ENCODE measurements around the gene DNAH14.
A peak's percentile ranks its signal among the peaks of the same experiment; 100 is the strongest.

Gene DNAH14

GRCh38 chr1:225412803-225413351 lies 483.4 kb downstream of the DNAH14 start:
- DNase-seq: no peak

- DNase-seq: no peak
Measured at GRCh38 chr1:225413708-225414375, 484.4 kb downstream of the DNAH14 start.

- DNase-seq: no peak
Measured at GRCh38 chr1:225415307-225415706, 485.8 kb downstream of the DNAH14 start.

GRCh38 chr1:225415967-225416745 lies 486.7 kb downstream of the DNAH14 start:
- no peak for DNase-seq

GRCh38 chr1:225418059-225418458 lies 488.6 kb downstream of the DNAH14 start:
- peak; percentile 10 for DNase-seq

GRCh38 chr1:225418598-225418997 lies 489.1 kb downstream of the DNAH14 start:
- DNase-seq: no peak

- DNase-seq: no peak
Measured at GRCh38 chr1:225422031-225422605, 492.6 kb downstream of the DNAH14 start.

- no peak for DNase-seq
Measured at GRCh38 chr1:225422795-225423517, 493.5 kb downstream of the DNAH14 start.

GRCh38 chr1:225423518-225423855 lies 494.0 kb downstream of the DNAH14 start:
- DNase-seq: no peak

GRCh38 chr1:225424562-225425200 lies 495.2 kb downstream of the DNAH14 start:
- no peak for DNase-seq

GRCh38 chr1:225425201-225425786 lies 495.8 kb downstream of the DNAH14 start:
- DNase-seq: no peak

GRCh38 chr1:225426395-225427234 lies 497.1 kb downstream of the DNAH14 start:
- DNase-seq: peak; percentile 21

- DNase-seq: no peak
Measured at GRCh38 chr1:225427235-225428067, 498.0 kb downstream of the DNAH14 start, which contains the start of gene LBR. TSS of gene LBR (minus strand) at chr1:225428038. CDS start at chr1:225424075, 3,963 bp downstream.

GRCh38 chr1:225428068-225428880 lies 498.8 kb downstream of the DNAH14 start:
- peak; percentile 96 for DNase-seq

- no peak for DNase-seq
Measured at GRCh38 chr1:225428881-225429455, 499.5 kb downstream of the DNAH14 start.

- no peak for DNase-seq
Measured at GRCh38 chr1:225430301-225430700, 500.8 kb downstream of the DNAH14 start.

GRCh38 chr1:225431081-225431863 lies 501.8 kb downstream of the DNAH14 start:
- no peak for DNase-seq

GRCh38 chr1:225434046-225434445 lies 504.6 kb downstream of the DNAH14 start:
- no peak for DNase-seq

Data from NCI-H1105 (cell line).